H1 (cell line): Measurements from ENCODE around the gene NHLH2.

Experiments
- CTCF ChIP-seq, 3 experiments: IDR thresholded peaks; 1 replicate in 2 of 3; 2 replicates in 1 of 3; pipeline versions ENCODE4 v1.5.1 to v1.6.1; 2011; ENCODE audit warnings: low read length in 3 of 3, mild to moderate bottlenecking in 3 of 3, inconsistent platforms in 2 of 3, low read depth in 1 of 3, moderate library complexity in 1 of 3; ENCODE audit not compliant: insufficient read depth in 1 of 3; ENCODE audit errors: control extremely low read depth in 1 of 3
- SUZ12 ChIP-seq: fragments of 200-600 bp; sonication (generic); IDR thresholded peaks from 2 replicates; pipeline ENCODE4 v1.6.1; 2012; ENCODE audit warnings: mild to moderate bottlenecking, inconsistent platforms, low read length, moderate library complexity, mixed read lengths
- YY1 ChIP-seq: IDR thresholded peaks from 2 replicates; pipeline ENCODE4 v1.6.1; 2011; ENCODE audit warnings: low read depth, mild to moderate bottlenecking, low read length

GRCh38 chr1:115810609-115811008 lies 30.3 kb downstream of the NHLH2 start:
- TF ChIP-seq SUZ12 (no peak), YY1 (no peak), CTCF (IDR thresholded peaks at IDR 0.05; ENCODE audit: control extremely low read depth in 1 of 3, insufficient read depth in 1 of 3, low read depth in 1 of 3, low read length in 3 of 3) (no peak)
